HL-60 (cell line): ENCODE data around the gene FHIT.

Experiments used
- POLR2AphosphoS5 ChIP-seq: IDR thresholded peaks from 2 replicates; pipeline ENCODE4 v1.6.1; 2012; ENCODE audit warnings: low read depth
- TF ChIP-seq, protein P1 (sequence below): IDR thresholded peaks from one replicate; pipeline ENCODE4 v1.5.1; 2011; ENCODE audit warnings: low read length, control low read depth, inconsistent platforms; ENCODE audit not compliant: insufficient read depth

DNA sequence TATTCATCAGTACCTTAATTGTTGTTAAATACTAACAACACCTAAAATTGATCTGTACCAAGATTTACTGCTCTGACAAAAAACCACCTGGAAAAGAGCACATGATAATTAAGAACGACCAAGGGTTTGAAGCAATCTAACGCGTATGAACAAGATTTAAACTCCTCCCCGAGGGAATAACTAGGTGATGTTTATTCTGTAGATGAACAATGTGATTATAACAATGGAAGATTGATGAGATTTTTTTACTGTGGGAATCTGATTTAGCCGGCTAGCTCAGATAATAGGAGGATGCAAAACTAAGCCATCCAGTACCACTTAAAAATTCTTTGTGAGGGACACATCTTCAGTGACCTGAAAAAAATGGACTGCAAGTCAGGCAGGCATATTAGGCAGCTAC is 222.1 kb downstream of the FHIT start:
- TF ChIP-seq, protein P1, sequence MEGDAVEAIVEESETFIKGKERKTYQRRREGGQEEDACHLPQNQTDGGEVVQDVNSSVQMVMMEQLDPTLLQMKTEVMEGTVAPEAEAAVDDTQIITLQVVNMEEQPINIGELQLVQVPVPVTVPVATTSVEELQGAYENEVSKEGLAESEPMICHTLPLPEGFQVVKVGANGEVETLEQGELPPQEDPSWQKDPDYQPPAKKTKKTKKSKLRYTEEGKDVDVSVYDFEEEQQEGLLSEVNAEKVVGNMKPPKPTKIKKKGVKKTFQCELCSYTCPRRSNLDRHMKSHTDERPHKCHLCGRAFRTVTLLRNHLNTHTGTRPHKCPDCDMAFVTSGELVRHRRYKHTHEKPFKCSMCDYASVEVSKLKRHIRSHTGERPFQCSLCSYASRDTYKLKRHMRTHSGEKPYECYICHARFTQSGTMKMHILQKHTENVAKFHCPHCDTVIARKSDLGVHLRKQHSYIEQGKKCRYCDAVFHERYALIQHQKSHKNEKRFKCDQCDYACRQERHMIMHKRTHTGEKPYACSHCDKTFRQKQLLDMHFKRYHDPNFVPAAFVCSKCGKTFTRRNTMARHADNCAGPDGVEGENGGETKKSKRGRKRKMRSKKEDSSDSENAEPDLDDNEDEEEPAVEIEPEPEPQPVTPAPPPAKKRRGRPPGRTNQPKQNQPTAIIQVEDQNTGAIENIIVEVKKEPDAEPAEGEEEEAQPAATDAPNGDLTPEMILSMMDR, result no peak
- TF ChIP-seq POLR2AphosphoS5, result no peak
